Keratinocyte (primary cell): ENCODE data around the gene MYBPH. TPM values are rescaled to one million over a fixed set of nuclear protein-coding genes. Genes with fewer than 3 reads are reported as not detected.

Experiments used
- DNase-seq: peaks from one replicate; pipeline ENCODE4 v3.0.0-alpha.2; 2011; ENCODE audit warnings: low read depth, missing footprints, low spot score
- FAIRE-seq: peaks from 2 replicates; lab custom pipeline; 2011; peaks lifted over from hg19 to GRCh38; lab: Jason Lieb, UNC
- H2AFZ ChIP-seq: 2 replicates; pipeline ENCODE4 v1.6.0; 2012; ENCODE audit warnings: low read length, control low read depth, inconsistent platforms; ENCODE audit not compliant: control insufficient read depth
- H3K27ac ChIP-seq: 2 replicates; pipeline ENCODE4 v1.5.1; 2011; ENCODE audit warnings: low read length; ENCODE audit not compliant: control insufficient read depth, insufficient read depth
- H3K27me3 ChIP-seq: 3 replicates; pipeline ENCODE4 v1.6.0; 2011; ENCODE audit warnings: low read length; ENCODE audit not compliant: control insufficient read depth, insufficient read depth; ENCODE audit errors: extremely low read depth
- H3K36me3 ChIP-seq, 2 experiments: 2 replicates in 1 of 2; 3 replicates in 1 of 2; pipeline ENCODE4 v1.5.1; 2011; ENCODE audit warnings: low read length in 2 of 2, mild to moderate bottlenecking in 1 of 2; ENCODE audit not compliant: control insufficient read depth in 2 of 2, insufficient read depth in 2 of 2; ENCODE audit errors: extremely low read depth in 1 of 2
- H3K4me1 ChIP-seq: 3 replicates; pipeline ENCODE4 v1.5.1; 2011; ENCODE audit warnings: low read length; ENCODE audit not compliant: control insufficient read depth, insufficient read depth; ENCODE audit errors: extremely low read depth
- H3K4me2 ChIP-seq: 3 replicates; pipeline ENCODE4 v1.6.0; 2011; ENCODE audit warnings: low read depth, low read length; ENCODE audit not compliant: control insufficient read depth, insufficient read depth; ENCODE audit errors: extremely low read depth
- H3K4me3 ChIP-seq, 3 experiments: fragments of 200-600 bp in 1 of 3; sonication (generic) in 1 of 3; 2 replicates in 2 of 3; 3 replicates in 1 of 3; pipeline ENCODE4 v1.5.1; 2011 to 2016; ENCODE audit warnings: low read length in 3 of 3, mild to moderate bottlenecking in 3 of 3, control low read depth in 2 of 3, inconsistent platforms in 1 of 3, low read depth in 1 of 3, mixed read lengths in 1 of 3, mixed run types in 1 of 3, moderate library complexity in 1 of 3; ENCODE audit not compliant: control insufficient read depth in 2 of 3, insufficient read depth in 2 of 3; ENCODE audit errors: extremely low read depth in 1 of 3
- H3K79me2 ChIP-seq: 2 replicates; pipeline ENCODE4 v1.6.0; 2012; ENCODE audit warnings: low read length; ENCODE audit not compliant: control insufficient read depth, insufficient read depth
- H3K9ac ChIP-seq: 3 replicates; pipeline ENCODE4 v1.6.0; 2011; ENCODE audit warnings: low read length; ENCODE audit not compliant: control insufficient read depth, insufficient read depth; ENCODE audit errors: extremely low read depth
- H3K9me1 ChIP-seq: 3 replicates; pipeline ENCODE4 v1.6.0; 2011; ENCODE audit warnings: low read length; ENCODE audit not compliant: control insufficient read depth, insufficient read depth; ENCODE audit errors: extremely low read depth
- H3K9me3 ChIP-seq: 2 replicates; pipeline ENCODE4 v1.5.1; 2012; ENCODE audit warnings: low read depth, low read length; ENCODE audit not compliant: control insufficient read depth
- H4K20me1 ChIP-seq: 3 replicates; pipeline ENCODE4 v1.6.0; 2011; ENCODE audit warnings: low read length; ENCODE audit not compliant: control insufficient read depth, insufficient read depth; ENCODE audit errors: extremely low read depth
- CTCF ChIP-seq, 3 experiments: IDR thresholded peaks in 1 of 3; conservative IDR thresholded peaks in 1 of 3; optimal IDR thresholded peaks in 1 of 3; 2 replicates in 2 of 3; 3 replicates in 1 of 3; pipeline versions ENCODE3 to v1.5.1; 2011; ENCODE audit warnings: low read length in 3 of 3, mild to moderate bottlenecking in 3 of 3, moderate library complexity in 2 of 3, control low read depth in 1 of 3, inconsistent platforms in 1 of 3; ENCODE audit not compliant: insufficient read depth in 2 of 3; ENCODE audit errors: extremely low read depth in 1 of 3
- EZH2 ChIP-seq: IDR thresholded peaks from one replicate; pipeline ENCODE4 v1.6.1; 2012; ENCODE audit warnings: inconsistent platforms, mild to moderate bottlenecking, low read length, moderate library complexity
- dilution Hi-C: fragments of 300-500 bp; cut with MboI; formaldehyde crosslinking; loops from one replicate; pipeline ENCODE4 v1.7.0; 2020; ENCODE audit warnings: low sequenced_read_pairs; ENCODE audit not compliant: extremely low pct_ligation_motif_present
- polyA plus RNA-seq, 5 experiments: library from polyadenylated mRNA; depleted of rRNA in 3 of 5; stranded (reverse) in 3 of 5; stranded (forward) in 1 of 5; unstranded in 1 of 5; fragments of >200 nt; gene quantifications; 1 replicate in 1 of 5; 2 replicates in 3 of 5; 3 replicates in 1 of 5; pipeline versions ENCODE4 v1.2.1 to v1.2.3, GENCODE V29; 2011 to 2012; ENCODE audit warnings: missing spikeins in 2 of 5, low read depth in 1 of 5, low replicate concordance in 1 of 5

MYBPH gene
- polyA plus RNA-seq, 1 donor (not counting 4 experiments of a cell fraction or from before 2014, with no cell fraction given), result not detected

- H3K27me3 ChIP-seq, result peaks cover 10% of the 10 kb centered on the region
- dilution Hi-C loops, result no loop called here
- FAIRE-seq (no peak), DNase-seq (no peak)
- H3K4me2 ChIP-seq, result no peak overlapping the region
- H3K9me1 ChIP-seq, result no peaks in the 10 kb centered on the region
- no peaks in the 10 kb centered on the region for H4K20me1 ChIP-seq
- H3K27ac ChIP-seq, result no peak overlapping the region
- TF ChIP-seq CTCF (optimal IDR thresholded peaks at IDR 0.05 in 1 of 3, IDR thresholded peaks at IDR 0.05 in 1 of 3, conservative IDR thresholded peaks at IDR 0.05 in 1 of 3; ENCODE audit: extremely low read depth in 1 of 3, insufficient read depth in 2 of 3, low read length in 3 of 3), result no peak
- TF ChIP-seq EZH2, result no peak
- H3K4me3 ChIP-seq, result no peak overlapping the region
- no peak overlapping the region for H3K9ac ChIP-seq
- H3K79me2 ChIP-seq, result no peaks in the 10 kb centered on the region
- no peak overlapping the region for H2AFZ ChIP-seq
- H3K9me3 ChIP-seq, result no peaks in the 10 kb centered on the region
- peaks cover 7% of the 10 kb centered on the region for H3K4me1 ChIP-seq
- H3K36me3 ChIP-seq, result no peaks in the 10 kb centered on the region
Measured at GRCh38 chr1:203137324-203137723, 38.3 kb downstream of the MYBPH start.

- H3K4me2 ChIP-seq, result no peak overlapping the region
Measured at GRCh38 chr1:203136409-203137042, 39.1 kb downstream of the MYBPH start.

More at GRCh38 chr1:203136409-203137042, 39.1 kb downstream of the MYBPH start:
- no peaks in the 10 kb centered on the region for H3K79me2 ChIP-seq
- H4K20me1 ChIP-seq, result no peaks in the 10 kb centered on the region
- H3K9me3 ChIP-seq, result no peaks in the 10 kb centered on the region
- H2AFZ ChIP-seq, result no peak overlapping the region
- DNase-seq (no peak), FAIRE-seq (no peak)
- dilution Hi-C loops, result no loop called here
- peaks cover 10% of the 10 kb centered on the region for H3K27me3 ChIP-seq
- peak in 1 of 3 experiments; percentile 30 for TF ChIP-seq CTCF (optimal IDR thresholded peaks at IDR 0.05 in 1 of 3, IDR thresholded peaks at IDR 0.05 in 1 of 3, conservative IDR thresholded peaks at IDR 0.05 in 1 of 3; ENCODE audit: extremely low read depth in 1 of 3, insufficient read depth in 2 of 3, low read length in 3 of 3)
- TF ChIP-seq EZH2, result no peak
- H3K36me3 ChIP-seq, result no peaks in the 10 kb centered on the region
- no peaks in the 10 kb centered on the region for H3K9me1 ChIP-seq
- no peak overlapping the region for H3K9ac ChIP-seq
- no peak overlapping the region for H3K4me3 ChIP-seq
- H3K4me1 ChIP-seq, result peaks cover 7% of the 10 kb centered on the region
- H3K27ac ChIP-seq, result no peak overlapping the region
